OCI-LY1 (cell line): Measurements from ENCODE around the gene SSUH2.

Experiments
- H2AFZ ChIP-seq: fragments of 200-600 bp; sonication (generic), shearing (Covaris generic); 2 replicates; pipeline ENCODE4 v1.6.0; 2014; ENCODE audit warnings: antibody characterized with exemption, mild to moderate bottlenecking, low read length
- H3F3A ChIP-seq: fragments of 200-600 bp; sonication (generic), shearing (Covaris generic); 2 replicates; pipeline ENCODE4 v1.6.0; 2014; ENCODE audit warnings: mild to moderate bottlenecking, antibody characterized with exemption, low read length, moderate library complexity; ENCODE audit not compliant: insufficient read depth
- H3K27ac ChIP-seq: fragments of 200-600 bp; sonication (generic); 2 replicates; pipeline ENCODE4 v1.5.1; 2014; ENCODE audit warnings: low read length, mixed run types, mild to moderate bottlenecking, low read depth; ENCODE audit not compliant: poor library complexity, severe bottlenecking
- H3K27me3 ChIP-seq: fragments of 200-600 bp; sonication (generic); 2 replicates; pipeline ENCODE4 v1.6.0; 2014; ENCODE audit warnings: antibody characterized with exemption, mild to moderate bottlenecking, low read length, moderate library complexity; ENCODE audit not compliant: insufficient read depth
- H3K36me3 ChIP-seq: fragments of 200-600 bp; sonication (generic); 2 replicates; pipeline ENCODE4 v1.6.1; 2014; ENCODE audit warnings: mild to moderate bottlenecking, antibody characterized with exemption, low read length, moderate library complexity, mixed read lengths; ENCODE audit not compliant: insufficient read depth
- H3K4me1 ChIP-seq: fragments of 200-600 bp; sonication (generic); 2 replicates; pipeline ENCODE4 v1.5.1; 2014; ENCODE audit warnings: mild to moderate bottlenecking, low read length, moderate library complexity; ENCODE audit not compliant: insufficient read depth, severe bottlenecking
- H3K4me2 ChIP-seq: fragments of 200-600 bp; sonication (generic), shearing (Covaris generic); 2 replicates; pipeline ENCODE4 v1.6.1; 2014; ENCODE audit warnings: low read length
- H3K4me3 ChIP-seq: fragments of 200-600 bp; sonication (generic); 2 replicates; pipeline ENCODE4 v1.5.1; 2014; ENCODE audit warnings: low read length, low read depth, mild to moderate bottlenecking, mixed read lengths; ENCODE audit not compliant: poor library complexity, severe bottlenecking
- H3K79me2 ChIP-seq: fragments of 200-600 bp; shearing (Covaris generic); 2 replicates; pipeline ENCODE4 v1.6.1; 2016; ENCODE audit warnings: mixed run types, low read length, mixed read lengths; ENCODE audit not compliant: insufficient read depth
- H3K9ac ChIP-seq: fragments of 200-600 bp; sonication (generic), shearing (Covaris generic); 2 replicates; pipeline ENCODE4 v1.6.1; 2014; ENCODE audit warnings: mild to moderate bottlenecking, low read length, mixed read lengths
- H3K9me2 ChIP-seq: fragments of 200-600 bp; sonication (generic), shearing (Covaris generic); 2 replicates; pipeline ENCODE4 v1.6.1; 2014; ENCODE audit warnings: low read depth, mild to moderate bottlenecking, low read length, mixed read lengths
- H3K9me3 ChIP-seq: fragments of 200-600 bp; shearing (Covaris generic); 2 replicates; pipeline ENCODE4 v1.6.1; 2014; ENCODE audit warnings: low read length, mixed read lengths
- H4K20me1 ChIP-seq: fragments of 200-600 bp; sonication (generic), shearing (Covaris generic); 2 replicates; pipeline ENCODE4 v1.6.0; 2016; ENCODE audit warnings: mild to moderate bottlenecking, low read length; ENCODE audit not compliant: insufficient read depth
- CTCF ChIP-seq: fragments of 200-600 bp; sonication (generic), shearing (Covaris generic); IDR thresholded peaks from 2 replicates; pipeline ENCODE4 v1.5.1; 2017; ENCODE audit warnings: mild to moderate bottlenecking, antibody characterized with exemption, low read length, moderate library complexity, mixed read lengths
- EZH2 ChIP-seq: fragments of 200-600 bp; sonication (generic), shearing (Covaris generic); IDR thresholded peaks from 2 replicates; pipeline ENCODE4 v1.8.0; 2017; ENCODE audit warnings: borderline replicate concordance, mixed run types, mild to moderate bottlenecking, antibody characterized with exemption, low read length, moderate library complexity, mixed read lengths

The SSUH2 gene

DNA sequence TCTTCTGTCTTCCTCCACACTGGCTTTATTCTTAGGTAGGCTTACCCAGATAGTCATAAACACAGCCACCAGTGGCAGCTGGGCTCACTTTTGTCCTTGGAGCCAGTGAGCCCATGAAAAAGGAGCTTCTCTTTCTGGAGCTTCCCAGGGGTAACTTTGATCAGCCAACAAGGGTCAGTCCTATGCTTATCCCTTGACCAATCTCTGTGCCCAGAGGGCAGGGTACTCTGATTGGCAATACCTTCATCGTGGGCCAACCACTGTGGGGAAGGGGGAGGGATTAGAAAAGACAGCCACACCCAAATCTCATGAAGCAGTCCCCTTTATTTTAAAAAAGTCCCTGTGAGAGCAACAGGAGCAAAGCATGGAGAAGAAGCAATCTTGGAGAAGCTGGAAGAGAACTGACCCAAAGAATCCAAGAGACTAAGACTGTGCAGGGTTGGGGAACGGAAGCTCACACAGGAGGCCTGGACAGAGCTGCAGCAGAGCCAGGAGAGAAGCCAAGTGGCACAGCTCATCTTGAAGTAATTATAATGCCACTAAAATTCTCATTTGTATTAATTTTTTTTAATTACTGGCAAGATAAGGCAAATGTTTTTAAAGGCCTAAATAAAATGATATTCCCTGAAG lies 70.4 kb downstream of the SSUH2 start:
- no peaks in the 10 kb centered on the region for H3K36me3 ChIP-seq
- TF ChIP-seq EZH2 = no peak
- H3F3A ChIP-seq = no peaks in the 10 kb centered on the region
- no peak overlapping the region for H3K27ac ChIP-seq
- H3K9me3 ChIP-seq = no peaks in the 10 kb centered on the region
- H3K4me2 ChIP-seq = no peak overlapping the region
- H4K20me1 ChIP-seq = no peaks in the 10 kb centered on the region
- no peaks in the 10 kb centered on the region for H3K79me2 ChIP-seq
- H2AFZ ChIP-seq = no peak overlapping the region
- no peaks in the 10 kb centered on the region for H3K4me1 ChIP-seq
- no peak overlapping the region for H3K4me3 ChIP-seq
- no peak overlapping the region for H3K9ac ChIP-seq
- no peaks in the 10 kb centered on the region for H3K27me3 ChIP-seq
- H3K9me2 ChIP-seq = no peaks in the 10 kb centered on the region

- Histone ChIP-seq H3K27ac (no peak overlapping the region), H3K27me3 (no peaks in the 10 kb centered on the region), H4K20me1 (no peaks in the 10 kb centered on the region), H3K79me2 (no peaks in the 10 kb centered on the region), H3K4me3 (no peak overlapping the region), H3K36me3 (no peaks in the 10 kb centered on the region), H3F3A (no peaks in the 10 kb centered on the region), H3K9me2 (no peaks in the 10 kb centered on the region), H2AFZ (no peak overlapping the region), H3K9me3 (no peaks in the 10 kb centered on the region), H3K9ac (no peak overlapping the region), H3K4me1 (no peaks in the 10 kb centered on the region), H3K4me2 (no peak overlapping the region)
- TF ChIP-seq CTCF (no peak), EZH2 (no peak)
Measured at GRCh38 chr3:8573342-8573926, 71.2 kb downstream of the SSUH2 start.

- no peak for TF ChIP-seq CTCF
- no peak for TF ChIP-seq EZH2
- H3K4me2 ChIP-seq = no peak overlapping the region
- H3F3A ChIP-seq = no peaks in the 10 kb centered on the region
- H3K27me3 ChIP-seq = no peaks in the 10 kb centered on the region
- no peaks in the 10 kb centered on the region for H3K36me3 ChIP-seq
- no peaks in the 10 kb centered on the region for H3K79me2 ChIP-seq
- H3K9me2 ChIP-seq = no peaks in the 10 kb centered on the region
- no peaks in the 10 kb centered on the region for H4K20me1 ChIP-seq
- no peak overlapping the region for H3K9ac ChIP-seq
- H3K9me3 ChIP-seq = no peaks in the 10 kb centered on the region
- no peak overlapping the region for H3K27ac ChIP-seq
- H3K4me3 ChIP-seq = no peak overlapping the region
- H3K4me1 ChIP-seq = no peaks in the 10 kb centered on the region
- H2AFZ ChIP-seq = no peak overlapping the region
Measured at GRCh38 chr3:8571256-8571655, 73.3 kb downstream of the SSUH2 start.
